ENCODE results near the gene GNMT.

Gene GNMT

DNA sequence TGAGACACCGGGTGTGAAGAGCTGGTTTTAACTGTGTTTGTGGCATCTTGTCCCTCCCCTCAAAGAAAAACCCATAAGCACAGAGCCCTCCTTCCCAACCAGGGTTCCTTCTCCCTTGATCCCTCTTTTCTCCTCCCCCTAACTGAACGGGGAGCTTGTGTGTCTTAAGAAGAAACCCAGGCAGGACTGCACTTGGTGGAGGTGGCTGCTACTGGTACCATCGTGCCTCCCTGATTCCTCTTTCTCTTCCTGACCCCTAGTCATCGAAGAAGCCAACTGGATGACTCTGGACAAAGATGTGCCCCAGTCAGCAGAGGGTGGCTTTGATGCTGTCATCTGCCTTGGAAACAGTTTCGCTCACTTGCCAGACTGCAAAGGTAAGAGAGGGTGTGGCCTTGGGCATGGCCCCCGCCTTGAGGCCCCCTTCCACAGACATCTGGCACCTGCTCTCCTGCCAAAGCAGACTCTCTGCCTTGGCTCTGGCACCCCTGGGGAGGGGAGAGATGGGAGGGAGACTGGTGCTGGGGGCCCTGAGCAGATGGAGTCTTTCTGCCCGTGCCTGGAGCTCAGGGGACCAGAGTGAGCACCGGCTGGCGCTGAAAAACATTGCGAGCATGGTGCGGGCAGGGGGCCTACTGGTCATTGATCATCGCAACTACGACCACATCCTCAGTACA is 2.1 kb downstream of the GNMT start:
- Histone ChIP-seq H3K9me3 (ENCODE audit: low read length) (no peaks in the 10 kb centered on the region), H3K4me1 (ENCODE audit: insufficient read depth, low read length, severe bottlenecking) (peaks cover 9% of the 10 kb centered on the region), H3K9me2 (ENCODE audit: low read depth, low read length) (no peaks in the 10 kb centered on the region), H3K36me3 (ENCODE audit: insufficient read depth, low read length) (peaks cover 21% of the 10 kb centered on the region; the same call in 1 of the 2 replicates), H3K9ac (ENCODE audit: low read length) (no peak overlapping the region), H4K20me1 (ENCODE audit: insufficient read depth, low read length) (no peaks in the 10 kb centered on the region), H3K79me2 (ENCODE audit: insufficient read depth, low read length) (no peaks in the 10 kb centered on the region), H3K4me3 (ENCODE audit: low read depth, low read length, poor library complexity, severe bottlenecking) (no peak overlapping the region), H3F3A (ENCODE audit: insufficient read depth, low read length) (no peaks in the 10 kb centered on the region), H2AFZ (ENCODE audit: low read length) (no peak overlapping the region), H3K4me2 (ENCODE audit: low read length) (no peak overlapping the region), H3K27ac (ENCODE audit: low read depth, low read length, poor library complexity, severe bottlenecking) (no peak overlapping the region), H3K27me3 (ENCODE audit: insufficient read depth, low read length) (no peaks in the 10 kb centered on the region)
- TF ChIP-seq EZH2 (IDR thresholded peaks at IDR 0.05; ENCODE audit: borderline replicate concordance, low read length): no peak
- TF ChIP-seq, protein P1, sequence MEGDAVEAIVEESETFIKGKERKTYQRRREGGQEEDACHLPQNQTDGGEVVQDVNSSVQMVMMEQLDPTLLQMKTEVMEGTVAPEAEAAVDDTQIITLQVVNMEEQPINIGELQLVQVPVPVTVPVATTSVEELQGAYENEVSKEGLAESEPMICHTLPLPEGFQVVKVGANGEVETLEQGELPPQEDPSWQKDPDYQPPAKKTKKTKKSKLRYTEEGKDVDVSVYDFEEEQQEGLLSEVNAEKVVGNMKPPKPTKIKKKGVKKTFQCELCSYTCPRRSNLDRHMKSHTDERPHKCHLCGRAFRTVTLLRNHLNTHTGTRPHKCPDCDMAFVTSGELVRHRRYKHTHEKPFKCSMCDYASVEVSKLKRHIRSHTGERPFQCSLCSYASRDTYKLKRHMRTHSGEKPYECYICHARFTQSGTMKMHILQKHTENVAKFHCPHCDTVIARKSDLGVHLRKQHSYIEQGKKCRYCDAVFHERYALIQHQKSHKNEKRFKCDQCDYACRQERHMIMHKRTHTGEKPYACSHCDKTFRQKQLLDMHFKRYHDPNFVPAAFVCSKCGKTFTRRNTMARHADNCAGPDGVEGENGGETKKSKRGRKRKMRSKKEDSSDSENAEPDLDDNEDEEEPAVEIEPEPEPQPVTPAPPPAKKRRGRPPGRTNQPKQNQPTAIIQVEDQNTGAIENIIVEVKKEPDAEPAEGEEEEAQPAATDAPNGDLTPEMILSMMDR (IDR thresholded peaks at IDR 0.05; ENCODE audit: low read length): no peak

- H3K27ac ChIP-seq (ENCODE audit: low read depth, low read length, poor library complexity, severe bottlenecking): no peak overlapping the region
- no peaks in the 10 kb centered on the region for H3K9me3 ChIP-seq (ENCODE audit: low read length)
- no peak overlapping the region for H3K9ac ChIP-seq (ENCODE audit: low read length)
- H3K79me2 ChIP-seq (ENCODE audit: insufficient read depth, low read length): no peaks in the 10 kb centered on the region
- no peaks in the 10 kb centered on the region for H4K20me1 ChIP-seq (ENCODE audit: insufficient read depth, low read length)
- H3K4me1 ChIP-seq (ENCODE audit: insufficient read depth, low read length, severe bottlenecking): peaks cover 9% of the 10 kb centered on the region
- no peaks in the 10 kb centered on the region for H3K9me2 ChIP-seq (ENCODE audit: low read depth, low read length)
- H3K4me2 ChIP-seq (ENCODE audit: low read length): no peak overlapping the region
- no peaks in the 10 kb centered on the region for H3F3A ChIP-seq (ENCODE audit: insufficient read depth, low read length)
- no peaks in the 10 kb centered on the region for H3K27me3 ChIP-seq (ENCODE audit: insufficient read depth, low read length)
- H3K36me3 ChIP-seq (ENCODE audit: insufficient read depth, low read length): peaks cover 23% of the 10 kb centered on the region; the same call in 1 of the 2 replicates
- H2AFZ ChIP-seq (ENCODE audit: low read length): no peak overlapping the region
- TF ChIP-seq EZH2 (IDR thresholded peaks at IDR 0.05; ENCODE audit: borderline replicate concordance, low read length): no peak
- TF ChIP-seq, protein P1 (IDR thresholded peaks at IDR 0.05; ENCODE audit: low read length): no peak
- H3K4me3 ChIP-seq (ENCODE audit: low read depth, low read length, poor library complexity, severe bottlenecking): no peak overlapping the region
Measured at GRCh38 chr6:42963179-42963854, 2.8 kb downstream of the GNMT start.

- Histone ChIP-seq H3K36me3 (ENCODE audit: insufficient read depth, low read length) (peaks cover 25% of the 10 kb centered on the region; the same call in 1 of the 2 replicates), H3F3A (ENCODE audit: insufficient read depth, low read length) (no peaks in the 10 kb centered on the region), H3K4me2 (ENCODE audit: low read length) (no peak overlapping the region), H3K4me1 (ENCODE audit: insufficient read depth, low read length, severe bottlenecking) (peaks cover 9% of the 10 kb centered on the region), H3K27ac (ENCODE audit: low read depth, low read length, poor library complexity, severe bottlenecking) (no peak overlapping the region), H3K9me2 (ENCODE audit: low read depth, low read length) (no peaks in the 10 kb centered on the region), H2AFZ (ENCODE audit: low read length) (no peak overlapping the region), H3K9me3 (ENCODE audit: low read length) (no peaks in the 10 kb centered on the region), H3K79me2 (ENCODE audit: insufficient read depth, low read length) (no peaks in the 10 kb centered on the region), H3K27me3 (ENCODE audit: insufficient read depth, low read length) (no peaks in the 10 kb centered on the region), H3K9ac (ENCODE audit: low read length) (no peak overlapping the region), H4K20me1 (ENCODE audit: insufficient read depth, low read length) (no peaks in the 10 kb centered on the region), H3K4me3 (ENCODE audit: low read depth, low read length, poor library complexity, severe bottlenecking) (no peak overlapping the region)
- no peak for TF ChIP-seq EZH2 (IDR thresholded peaks at IDR 0.05; ENCODE audit: borderline replicate concordance, low read length)
- TF ChIP-seq, protein P1 (IDR thresholded peaks at IDR 0.05; ENCODE audit: low read length): peak; percentile 32; the same call in 1 of the 2 replicates
Measured at GRCh38 chr6:42963855-42964605, 3.5 kb downstream of the GNMT start.
